ENCODE measurements around the gene TOR1A. TPM values are rescaled to one million over a fixed set of nuclear protein-coding genes. Genes with fewer than 3 reads are reported as not detected.

TOR1A gene
- total RNA-seq, 2 experiments from 2014 or later = 31.9 to 32.4 TPM

DNA sequence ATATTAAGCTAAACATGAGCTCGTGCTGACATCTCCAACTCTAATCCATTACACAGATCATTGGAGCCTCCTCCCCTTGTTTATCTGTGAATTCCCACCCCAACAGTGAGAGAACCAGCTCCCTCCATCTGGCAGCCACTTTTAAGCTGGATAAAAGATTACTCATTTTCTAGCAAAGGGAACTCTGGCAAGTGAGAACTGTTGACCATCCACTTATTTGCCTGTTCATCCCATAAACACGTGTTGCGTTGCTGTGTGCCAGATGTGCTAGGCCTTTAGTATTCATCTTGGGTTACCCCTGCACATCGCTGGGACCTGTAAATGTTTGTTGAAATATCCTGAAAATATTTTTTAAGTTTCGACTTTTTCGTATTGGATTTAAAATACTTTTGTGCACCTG, 2.4 kb upstream of the TOR1A start:
- ChIA-PET POLR2A (interaction anchor here (0.6 to 1.4 kb wide), 4 partner anchors 9 to 650 kb away, joined by 3 to 7 read pairs (median 3); partner anchors contain the start of genes C9orf78 and USP20), CTCF (no interaction called here)
- H3K4me3 Mint-ChIP-seq = no peak overlapping the region
- ATAC-seq (no peak), DNase-seq (no peak)
- intact Hi-C loops (cut with micrococcal nuclease) = no loop called here
- H3K27ac Mint-ChIP-seq = no peak overlapping the region
- no peak for TF ChIP-seq CTCF (IDR thresholded peaks at IDR 0.05)
- H3K4me1 Mint-ChIP-seq (ENCODE audit: low read depth) = peaks cover 12% of the 10 kb centered on the region
- no peaks in the 10 kb centered on the region for H3K9me3 Mint-ChIP-seq
- peaks cover 43% of the 10 kb centered on the region for H3K36me3 Mint-ChIP-seq (ENCODE audit: low read depth)
- H3K27me3 Mint-ChIP-seq = no peaks in the 10 kb centered on the region

DNA sequence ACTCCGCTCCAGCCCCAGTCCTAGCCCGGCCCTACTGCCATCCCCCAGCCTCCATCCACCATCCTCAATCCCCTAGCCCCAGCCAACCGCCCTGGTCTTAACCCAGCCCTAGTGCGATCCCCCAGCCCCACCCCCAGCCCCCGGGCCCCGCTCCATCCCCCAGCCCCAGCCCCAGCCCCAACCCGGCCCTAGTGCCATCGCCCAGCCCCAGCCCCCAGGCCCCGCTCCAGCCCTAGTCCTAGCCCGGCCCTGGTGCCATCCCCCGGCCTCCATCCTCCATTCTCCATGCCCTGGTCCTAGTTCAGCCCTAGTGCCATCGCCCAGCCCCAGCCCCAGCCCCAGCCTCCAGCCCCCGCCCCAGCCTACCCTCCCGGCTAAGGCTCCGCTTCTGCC, 398 bp downstream of the TOR1A start:
- H3K27me3 Mint-ChIP-seq = no peaks in the 10 kb centered on the region
- intact Hi-C loops (cut with micrococcal nuclease) = no loop called here
- H3K27ac Mint-ChIP-seq = peak overlapping the region; percentile 61
- ATAC-seq = peak; percentile 38
- H3K9me3 Mint-ChIP-seq = no peaks in the 10 kb centered on the region
- ChIA-PET POLR2A (interaction anchor here (0.6 to 3.2 kb wide), 8 partner anchors 9 to 185 kb away, joined by 3 to 17 read pairs (median 8); partner anchors contain the start of genes C9orf78, TOR1B and USP20), CTCF (no interaction called here)
- H3K36me3 Mint-ChIP-seq (ENCODE audit: low read depth) = peaks cover 36% of the 10 kb centered on the region
- H3K4me1 Mint-ChIP-seq (ENCODE audit: low read depth) = peaks cover 12% of the 10 kb centered on the region
- no peak for TF ChIP-seq CTCF (IDR thresholded peaks at IDR 0.05)
- peak; percentile 23 for DNase-seq
- peak overlapping the region; percentile 86 for H3K4me3 Mint-ChIP-seq

DNA sequence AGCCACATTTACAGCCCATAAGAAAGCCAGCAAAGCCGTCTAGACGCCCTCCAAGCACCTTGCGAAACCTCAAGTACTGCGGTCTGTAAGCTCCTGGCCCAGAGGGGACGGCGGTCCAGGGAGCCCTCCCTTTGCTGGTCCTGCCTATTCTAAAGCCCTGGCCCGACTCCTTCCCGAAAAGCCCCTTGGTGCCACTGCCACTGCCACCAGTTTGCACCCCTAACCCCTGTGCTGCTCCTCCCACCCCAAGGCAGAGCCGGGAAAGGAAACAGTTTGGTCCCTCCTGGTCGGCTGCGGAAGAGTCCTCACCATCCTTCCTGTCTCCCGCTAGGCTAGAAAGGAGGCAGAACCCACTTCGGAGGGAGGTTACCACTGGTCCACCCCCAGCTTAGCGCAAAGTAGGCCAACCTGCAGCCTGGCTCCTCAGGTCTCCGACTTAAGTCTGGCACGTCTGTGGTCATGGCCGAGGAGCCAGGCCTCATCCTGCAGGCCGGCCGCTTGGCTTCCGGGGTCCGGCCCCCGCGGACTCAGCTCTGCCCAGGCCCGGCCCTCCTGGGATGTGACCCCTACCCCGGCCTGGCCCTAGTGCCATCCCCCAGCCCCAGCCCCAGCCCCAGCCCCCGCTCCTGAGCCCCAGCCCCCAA, 916 bp downstream of the TOR1A start:
- Mint-ChIP-seq H3K4me1 (ENCODE audit: low read depth) (peaks cover 12% of the 10 kb centered on the region), H3K9me3 (no peaks in the 10 kb centered on the region), H3K36me3 (ENCODE audit: low read depth) (peaks cover 39% of the 10 kb centered on the region), H3K27ac (peak overlapping the region; percentile 61), H3K4me3 (peak overlapping the region; percentile 86), H3K27me3 (no peaks in the 10 kb centered on the region)
- CTCF ChIA-PET = no interaction called here
- ATAC-seq (peak; percentile 33), DNase-seq (peak; percentile 46)
- POLR2A ChIA-PET = interaction anchor here (0.6 to 3.2 kb wide), 8 partner anchors 8 to 233 kb away, joined by 3 to 17 read pairs (median 8); partner anchors contain the start of genes C9orf78, TOR1B and USP20
- no peak for TF ChIP-seq CTCF (IDR thresholded peaks at IDR 0.05)
- intact Hi-C loops (cut with micrococcal nuclease) = no loop called here

DNA sequence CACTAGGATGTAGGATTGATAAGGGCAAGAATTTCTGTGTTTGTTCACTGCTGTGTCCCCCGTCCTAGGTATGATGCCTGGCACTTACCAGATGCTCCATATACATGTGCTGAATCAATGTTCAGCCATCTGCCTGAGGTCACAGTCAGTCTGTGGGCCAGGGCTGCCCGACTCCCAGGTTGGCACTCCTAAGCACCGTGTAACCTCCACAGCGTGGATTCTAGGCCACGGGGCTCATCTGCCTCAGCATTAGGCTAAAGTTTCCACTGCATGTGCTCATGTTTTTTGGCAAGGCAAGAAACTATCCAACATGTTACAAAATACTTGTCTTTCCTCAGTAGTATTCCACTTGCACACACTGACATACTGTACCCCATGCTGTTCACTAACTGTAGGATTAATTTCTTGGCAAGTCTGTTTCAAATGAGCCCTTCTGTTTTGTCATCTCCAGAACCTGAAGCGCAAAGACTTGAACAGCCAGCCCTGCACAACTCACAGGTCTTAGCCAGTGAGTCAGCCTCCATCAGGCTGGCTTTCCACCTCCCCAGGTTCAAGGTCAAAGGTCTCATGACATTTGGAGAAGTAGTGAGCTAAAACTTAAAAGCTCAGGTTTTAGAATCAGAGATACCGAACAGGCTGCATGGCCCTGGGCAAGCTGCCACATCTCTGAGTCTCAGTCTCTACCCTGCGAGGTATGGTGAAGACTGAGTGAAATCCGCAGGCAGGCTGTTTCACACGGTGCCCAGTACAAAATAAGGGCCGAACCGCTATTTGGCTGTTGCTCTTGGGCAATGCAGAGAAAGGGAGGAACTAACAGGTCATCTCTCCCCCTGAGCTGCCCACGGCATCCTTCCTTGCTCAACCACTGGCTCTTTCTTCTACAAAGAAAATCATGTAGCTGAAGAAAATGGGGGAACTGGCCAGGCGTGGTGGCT, 7.2 kb downstream of the TOR1A start:
- Mint-ChIP-seq H3K27ac (peak overlapping the region; percentile 22), H3K27me3 (no peaks in the 10 kb centered on the region), H3K36me3 (ENCODE audit: low read depth) (peaks cover 51% of the 10 kb centered on the region), H3K4me3 (no peak overlapping the region), H3K4me1 (ENCODE audit: low read depth) (peaks cover 7% of the 10 kb centered on the region), H3K9me3 (no peaks in the 10 kb centered on the region)
- intact Hi-C loops (cut with micrococcal nuclease) = no loop called here
- ChIA-PET POLR2A (interaction anchor here (1.0 to 1.8 kb wide), 2 partner anchors 8 to 13 kb away, joined by 3 to 7 read pairs; partner anchors contain the start of gene TOR1B), CTCF (no interaction called here)
- DNase-seq = no peak
- no peak for ATAC-seq
- no peak for TF ChIP-seq CTCF (IDR thresholded peaks at IDR 0.05)

Data from activated CD8-positive, alpha-beta T cell treated with anti-CD3 and anti-CD28 coated beads for 36 hours (primary cell).